NB4 (cell line): ENCODE data around the gene MANSC4.

ENCODE experiments used
- DNase-seq: peaks from one replicate; pipeline ENCODE4 v3.0.0; 2010; ENCODE audit warnings: low read depth
- H3K4me3 ChIP-seq: one replicate; pipeline ENCODE4 v1.5.1; 2011; ENCODE audit warnings: mild to moderate bottlenecking, low read depth, low read length, moderate library complexity
- MYC ChIP-seq: IDR thresholded peaks from 2 replicates; pipeline ENCODE4 v1.6.1; 2011; ENCODE audit warnings: low read depth, low read length
- POLR2A ChIP-seq: IDR thresholded peaks from 2 replicates; pipeline ENCODE4 v1.6.1; 2011; ENCODE audit warnings: mild to moderate bottlenecking; ENCODE audit not compliant: insufficient read length; ENCODE audit errors: extremely low read depth
- TF ChIP-seq, protein P1 (sequence below): IDR thresholded peaks from 2 replicates; pipeline ENCODE4 v1.6.1; 2011; ENCODE audit warnings: low read depth, low read length
- TF ChIP-seq, protein P2 (sequence below): IDR thresholded peaks from one replicate; pipeline ENCODE4 v1.5.1; 2012; ENCODE audit warnings: low read depth, low read length

The MANSC4 gene

DNA sequence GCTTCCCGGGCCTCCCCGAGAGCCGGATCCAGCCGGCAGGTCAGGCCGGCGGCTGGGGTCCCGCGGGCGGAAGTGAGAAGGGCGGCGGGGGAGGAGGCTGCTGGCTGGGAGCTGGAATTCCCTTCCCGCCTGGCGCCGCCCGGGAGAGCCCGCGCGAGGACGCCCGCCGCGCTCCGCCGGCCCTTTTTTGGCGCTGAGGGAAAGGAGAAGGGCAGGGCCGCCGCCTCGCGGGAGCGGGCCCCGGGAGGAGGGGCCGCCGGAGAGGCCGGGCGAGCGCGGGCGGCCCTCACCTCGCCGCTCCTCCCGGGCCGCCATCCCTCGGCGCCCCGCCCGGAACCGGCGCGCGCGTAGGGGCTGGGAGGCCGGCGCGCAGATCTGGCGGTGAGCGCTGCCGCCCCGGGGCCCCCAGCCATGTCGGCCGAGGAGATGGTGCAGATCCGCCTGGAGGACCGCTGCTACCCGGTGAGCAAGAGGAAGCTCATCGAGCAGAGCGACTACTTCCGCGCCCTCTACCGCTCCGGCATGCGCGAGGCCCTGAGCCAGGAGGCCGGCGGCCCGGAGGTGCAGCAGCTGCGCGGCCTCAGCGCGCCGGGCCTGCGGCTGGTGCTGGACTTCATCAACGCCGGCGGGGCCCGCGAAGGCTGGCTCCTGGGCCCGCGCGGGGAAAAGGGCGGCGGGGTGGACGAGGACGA, at the start of gene MANSC4, which contains the start of gene KLHL42:
MANSC4 (minus strand) TSS at position 317 of the 692 bp plus-strand sequence. CDS start 8,960 bp downstream, outside the sequence.
KLHL42 (plus strand) TSS at position 314 of the 692 bp plus-strand sequence; CDS start at position 412, 98 bp downstream.
- DNase-seq, result peak; percentile 91
- TF ChIP-seq, protein P1, sequence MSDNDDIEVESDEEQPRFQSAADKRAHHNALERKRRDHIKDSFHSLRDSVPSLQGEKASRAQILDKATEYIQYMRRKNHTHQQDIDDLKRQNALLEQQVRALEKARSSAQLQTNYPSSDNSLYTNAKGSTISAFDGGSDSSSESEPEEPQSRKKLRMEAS, result peak; percentile 74
- no peak; the same call in none of the 2 replicates for TF ChIP-seq MYC
- TF ChIP-seq, protein P2, sequence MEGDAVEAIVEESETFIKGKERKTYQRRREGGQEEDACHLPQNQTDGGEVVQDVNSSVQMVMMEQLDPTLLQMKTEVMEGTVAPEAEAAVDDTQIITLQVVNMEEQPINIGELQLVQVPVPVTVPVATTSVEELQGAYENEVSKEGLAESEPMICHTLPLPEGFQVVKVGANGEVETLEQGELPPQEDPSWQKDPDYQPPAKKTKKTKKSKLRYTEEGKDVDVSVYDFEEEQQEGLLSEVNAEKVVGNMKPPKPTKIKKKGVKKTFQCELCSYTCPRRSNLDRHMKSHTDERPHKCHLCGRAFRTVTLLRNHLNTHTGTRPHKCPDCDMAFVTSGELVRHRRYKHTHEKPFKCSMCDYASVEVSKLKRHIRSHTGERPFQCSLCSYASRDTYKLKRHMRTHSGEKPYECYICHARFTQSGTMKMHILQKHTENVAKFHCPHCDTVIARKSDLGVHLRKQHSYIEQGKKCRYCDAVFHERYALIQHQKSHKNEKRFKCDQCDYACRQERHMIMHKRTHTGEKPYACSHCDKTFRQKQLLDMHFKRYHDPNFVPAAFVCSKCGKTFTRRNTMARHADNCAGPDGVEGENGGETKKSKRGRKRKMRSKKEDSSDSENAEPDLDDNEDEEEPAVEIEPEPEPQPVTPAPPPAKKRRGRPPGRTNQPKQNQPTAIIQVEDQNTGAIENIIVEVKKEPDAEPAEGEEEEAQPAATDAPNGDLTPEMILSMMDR, result no peak
- TF ChIP-seq POLR2A, result peak; percentile 41
- peak within 1 kb of the TSS; percentile 75 for H3K4me3 ChIP-seq

DNA sequence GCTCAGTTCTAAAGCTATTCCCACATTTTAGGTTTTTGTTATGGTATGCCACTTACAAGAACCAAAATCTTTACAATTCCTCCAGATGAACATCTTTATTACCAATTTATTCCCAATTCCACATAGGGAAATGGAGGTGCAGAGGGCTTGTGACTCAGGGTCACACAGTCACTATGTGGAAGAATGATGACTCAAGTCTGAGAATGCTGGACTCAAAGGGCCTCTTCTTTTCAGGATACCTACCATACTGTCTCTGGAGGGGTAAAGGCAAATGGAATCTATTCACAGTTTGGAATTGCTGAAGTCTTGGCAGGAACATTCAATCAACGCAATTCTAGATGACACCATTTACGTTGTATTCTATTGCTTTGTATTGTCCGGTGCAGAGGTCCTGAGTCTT, 48.2 kb upstream of the MANSC4 start:
- no peak for DNase-seq
- TF ChIP-seq POLR2A (no peak), MYC (no peak)
- TF ChIP-seq, protein P1, result no peak
- TF ChIP-seq, protein P2, result no peak
- no peak overlapping the region for H3K4me3 ChIP-seq

- no peak for DNase-seq
- H3K4me3 ChIP-seq, result no peak overlapping the region
- TF ChIP-seq, protein P2, result no peak
- TF ChIP-seq POLR2A, result no peak
- no peak for TF ChIP-seq MYC
- TF ChIP-seq, protein P1, result no peak
These were observed 46.0 kb upstream of the MANSC4 start for GRCh38 chr12:27826076-27826475.

DNA sequence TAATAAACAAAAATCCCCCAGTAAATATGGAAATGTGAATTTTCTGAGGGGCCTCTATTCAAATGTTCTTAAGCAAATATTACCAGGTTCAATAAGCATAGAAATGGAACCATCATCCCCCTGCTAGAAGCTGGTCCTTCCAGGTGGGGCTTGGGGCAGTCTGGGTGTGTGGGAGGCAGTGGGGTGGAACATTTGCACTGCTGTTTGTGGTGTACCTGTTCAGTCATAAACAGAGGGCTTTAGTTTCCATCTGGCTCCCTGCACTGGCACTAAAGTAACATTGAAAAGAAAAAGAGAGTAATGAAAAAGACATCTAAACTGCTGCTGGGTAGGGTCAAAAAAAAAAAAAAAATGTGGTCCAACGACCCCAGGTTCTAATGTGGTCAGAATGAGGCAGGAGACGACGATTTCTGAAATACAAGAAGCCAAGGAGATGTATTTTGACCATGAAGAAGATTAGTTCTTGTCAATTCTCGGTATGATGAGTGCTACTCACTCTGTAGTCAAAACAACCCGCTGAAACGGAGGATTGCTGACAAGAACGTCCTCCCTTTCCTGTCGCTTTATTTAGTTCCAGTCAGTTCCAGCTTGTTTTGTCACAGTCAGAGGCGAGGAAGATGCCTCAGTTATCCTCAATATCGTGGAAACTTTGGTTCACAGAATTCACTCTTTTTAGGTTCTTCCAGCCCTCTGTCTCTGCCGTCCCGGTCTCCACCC, 44.2 kb upstream of the MANSC4 start:
- H3K4me3 ChIP-seq, result no peak overlapping the region
- DNase-seq, result no peak
- TF ChIP-seq MYC, result no peak
- TF ChIP-seq POLR2A, result no peak
- TF ChIP-seq, protein P2, result no peak
- TF ChIP-seq, protein P1, result no peak

- no peak overlapping the region for H3K4me3 ChIP-seq
- no peak for TF ChIP-seq POLR2A
- TF ChIP-seq, protein P2, result no peak
- TF ChIP-seq, protein P1, result no peak
- TF ChIP-seq MYC, result no peak
- no peak for DNase-seq
These were observed 43.0 kb upstream of the MANSC4 start for GRCh38 chr12:27823038-27823437.
